CD4-positive, alpha-beta T cell treated with Interleukin-15 for 4 hours (primary cell): ENCODE data around the gene SERTM1.

ENCODE experiments used
- DNase-seq: peaks from one replicate; pipeline ENCODE4 v3.0.0-alpha.2; 2020; ENCODE audit warnings: low spot score

The SERTM1 gene

DNA sequence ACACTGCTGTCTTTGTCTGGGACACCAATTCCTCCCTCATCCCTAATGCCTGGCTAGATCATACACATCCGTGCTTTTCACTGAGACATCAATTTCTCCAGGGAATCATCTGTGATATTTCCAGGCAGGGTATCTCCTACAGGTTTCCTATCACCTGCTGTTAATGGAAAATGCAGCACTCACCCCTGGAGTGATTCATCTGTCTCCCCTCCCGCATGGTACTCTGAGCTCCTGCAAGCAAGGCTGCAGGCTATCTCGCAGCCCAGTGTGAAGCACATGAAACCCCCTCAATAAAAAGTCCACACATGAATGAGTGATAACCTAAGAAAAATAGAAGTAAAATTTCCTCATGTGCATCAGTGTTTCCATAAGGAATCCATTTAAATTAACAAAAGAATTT is 38.5 kb downstream of the SERTM1 start:
- no peak for DNase-seq

GRCh38 chr13:36712770-36713169 is 39.0 kb downstream of the SERTM1 start:
- no peak for DNase-seq

DNA sequence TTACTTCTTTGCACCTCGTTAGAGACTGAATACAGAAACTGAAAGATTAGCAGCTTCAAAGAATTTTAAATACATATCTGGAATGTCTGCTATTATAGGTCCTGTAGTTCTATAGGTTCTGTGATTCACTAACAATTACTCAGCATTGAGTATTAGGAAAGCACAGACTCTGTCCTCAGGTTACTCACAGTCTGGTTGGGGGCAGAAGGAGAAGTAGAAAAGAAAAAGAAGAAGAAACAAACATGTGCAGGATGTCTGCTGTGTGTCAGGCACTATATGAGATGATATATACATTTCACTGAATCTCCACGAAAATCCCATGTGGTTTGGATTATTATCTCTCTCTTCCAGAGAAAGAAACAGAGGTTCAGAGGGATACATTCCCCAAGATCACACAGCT is 40.1 kb downstream of the SERTM1 start:
- no peak for DNase-seq

DNA sequence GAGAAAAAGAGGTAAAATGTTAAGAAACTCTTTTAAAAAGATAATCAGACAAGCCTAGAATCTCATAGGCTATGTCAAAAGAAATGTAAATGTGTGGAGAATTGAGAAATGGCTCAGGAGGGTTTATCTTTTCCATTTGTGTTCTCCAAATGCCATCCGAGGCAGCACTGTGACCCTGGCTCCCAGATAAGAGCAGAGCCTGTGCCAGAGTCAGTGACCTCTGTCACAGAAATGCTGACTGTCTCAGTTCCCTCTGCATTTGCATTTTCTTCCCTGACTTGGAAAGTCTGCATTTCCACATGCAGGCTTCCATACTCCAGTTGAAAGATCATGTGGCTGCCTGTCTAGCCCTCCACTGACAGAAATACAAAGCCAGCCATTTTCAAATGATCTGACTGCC is 42.0 kb downstream of the SERTM1 start:
- no peak for DNase-seq

DNA sequence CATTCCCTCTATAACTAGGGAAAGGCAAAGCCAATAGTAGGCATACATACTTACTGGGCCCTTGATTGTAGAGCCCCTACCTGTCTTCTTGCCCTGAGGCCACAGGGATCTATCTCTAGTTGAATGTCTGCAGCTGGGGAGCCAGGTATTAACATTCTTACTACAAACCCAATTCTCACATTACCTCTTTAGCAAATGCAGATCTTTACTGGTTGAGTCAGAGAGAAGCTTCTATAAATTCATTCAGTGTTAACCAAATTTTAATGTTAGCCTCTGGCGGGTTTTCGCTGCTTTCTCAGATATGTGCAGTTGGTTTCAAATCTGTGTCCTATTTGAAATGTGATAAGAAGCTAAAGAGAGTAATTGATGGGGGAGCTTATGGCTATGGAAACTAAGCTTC is 43.2 kb downstream of the SERTM1 start:
- no peak for DNase-seq

DNA sequence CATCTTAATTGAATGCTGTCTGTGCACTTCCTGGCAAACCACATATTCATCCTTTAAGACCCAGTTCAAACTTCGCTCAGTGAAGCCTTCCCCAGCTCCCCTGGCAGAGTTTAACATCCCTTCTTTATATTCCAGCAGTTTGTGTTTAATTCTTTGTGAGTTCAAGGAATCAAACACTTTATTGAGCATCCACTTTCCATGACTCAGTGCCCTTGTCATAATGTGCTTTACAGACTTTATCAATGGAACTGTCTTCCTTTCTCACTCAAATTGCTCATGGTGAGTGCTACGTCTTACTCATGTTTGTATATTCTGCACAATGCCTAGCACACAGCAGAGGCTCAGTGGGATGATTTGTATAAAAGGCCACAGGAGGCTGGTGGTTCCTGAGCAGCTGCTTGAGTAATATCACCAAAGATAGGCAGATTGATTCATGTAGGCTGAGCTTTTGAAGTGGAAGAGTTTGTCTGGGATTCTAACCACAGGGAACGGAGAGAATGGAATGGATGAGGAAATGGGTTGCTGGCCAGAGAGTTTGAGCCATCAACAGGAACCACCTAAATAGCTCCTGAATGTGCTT is 44.2 kb downstream of the SERTM1 start:
- DNase-seq: no peak

GRCh38 chr13:36718686-36719085 is 44.9 kb downstream of the SERTM1 start:
- DNase-seq: no peak

GRCh38 chr13:36724141-36724540 is 50.3 kb downstream of the SERTM1 start:
- DNase-seq: no peak

GRCh38 chr13:36725936-36726335 is 52.1 kb downstream of the SERTM1 start:
- no peak for DNase-seq

DNA sequence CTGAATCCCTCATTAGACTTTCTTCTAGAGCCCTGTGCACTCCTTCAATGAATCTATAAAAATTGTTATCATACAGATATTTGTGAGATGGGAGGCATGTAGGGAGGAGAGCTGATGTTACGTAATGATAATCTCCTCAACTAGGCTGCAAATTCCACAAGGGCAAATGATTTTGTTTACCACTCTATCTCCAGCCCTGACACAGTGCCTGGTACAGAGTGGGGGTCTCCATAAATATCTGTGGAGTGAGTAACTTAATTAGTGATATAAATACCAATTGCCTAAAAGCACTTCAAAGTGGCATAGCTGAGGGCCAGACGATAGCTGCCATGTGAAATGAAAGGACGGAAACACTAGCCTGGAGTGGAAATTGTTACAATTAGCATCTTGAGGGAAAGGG is 54.2 kb downstream of the SERTM1 start:
- no peak for DNase-seq

- no peak for DNase-seq
These were observed 62.4 kb downstream of the SERTM1 start for GRCh38 chr13:36736119-36736726.

DNA sequence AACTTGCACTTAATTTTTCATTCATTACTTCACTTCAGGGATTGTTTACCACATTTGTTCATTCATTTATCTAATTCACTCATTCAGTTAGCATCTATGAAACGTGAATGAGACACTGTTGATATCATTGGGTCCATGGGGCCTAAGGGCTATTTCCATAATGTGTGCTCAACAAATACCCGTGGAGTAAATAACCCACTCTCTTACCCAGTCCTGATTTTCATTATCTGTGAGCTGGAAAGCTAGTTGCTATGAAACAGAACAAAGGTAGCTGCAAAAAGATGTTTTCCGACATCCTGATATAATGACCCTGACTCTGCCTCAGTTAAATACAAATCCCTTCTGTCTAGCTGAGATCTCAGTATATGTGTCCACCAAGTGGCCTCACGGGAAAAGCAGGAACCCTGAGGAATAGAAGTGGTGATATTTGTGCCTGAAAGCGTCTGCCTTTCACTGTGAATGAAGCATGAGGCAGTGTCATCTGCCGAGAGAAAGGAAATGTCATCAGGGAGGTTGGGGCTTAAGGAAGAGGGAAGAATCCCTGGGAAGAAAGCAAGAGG is 63.8 kb downstream of the SERTM1 start:
- DNase-seq: no peak

GRCh38 chr13:36745436-36745835 is 71.6 kb downstream of the SERTM1 start:
- DNase-seq: no peak

- no peak for DNase-seq
These were observed 72.2 kb downstream of the SERTM1 start for GRCh38 chr13:36746051-36746450.
